ENCODE data around the gene OXCT2.

OXCT2 gene

GRCh38 chr1:39737546-39738169 lies 33.5 kb downstream of the OXCT2 start:
- no peak for DNase-seq

DNA sequence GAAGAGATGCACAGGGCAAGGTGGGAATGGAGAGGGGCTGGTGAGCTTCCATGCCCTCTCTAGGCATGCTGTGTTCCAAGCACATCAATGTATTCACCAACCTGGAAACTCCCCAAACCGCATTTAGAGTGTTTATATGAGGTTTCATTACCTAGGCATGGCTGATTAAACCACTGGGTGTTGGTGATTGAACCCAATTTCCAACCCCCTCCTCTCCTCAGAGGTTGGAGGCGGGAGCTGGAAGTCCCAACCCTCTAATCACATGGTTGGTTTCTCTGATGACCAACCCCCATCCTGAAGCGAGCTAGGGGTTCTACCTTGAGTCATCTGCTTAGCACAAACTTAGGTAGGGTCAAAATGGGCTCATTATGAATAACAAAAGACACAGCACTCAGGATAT lies 35.4 kb downstream of the OXCT2 start:
- DNase-seq, result no peak

DNA sequence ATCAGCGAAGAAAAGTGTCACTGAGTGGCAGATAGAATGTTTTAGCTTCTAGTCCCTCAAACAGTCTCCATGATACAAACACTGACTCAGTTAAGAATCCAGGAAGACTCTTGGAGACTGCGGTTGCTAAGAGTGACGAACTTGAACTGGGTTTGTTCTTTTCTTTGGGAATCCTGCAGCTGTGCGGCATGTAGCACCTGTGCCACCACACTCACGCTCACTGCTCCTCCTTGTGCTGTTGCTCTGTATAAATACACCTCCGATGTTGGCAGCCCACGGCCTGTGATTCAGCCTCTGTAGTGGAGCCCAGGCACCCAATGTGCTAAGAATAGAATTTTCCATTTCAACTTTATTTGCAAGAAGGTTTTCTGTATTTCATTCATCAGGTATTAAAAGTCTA lies 38.0 kb downstream of the OXCT2 start:
- DNase-seq, result peak in 12 of 51 donors; percentile 3 to 63 (median 28)

DNA sequence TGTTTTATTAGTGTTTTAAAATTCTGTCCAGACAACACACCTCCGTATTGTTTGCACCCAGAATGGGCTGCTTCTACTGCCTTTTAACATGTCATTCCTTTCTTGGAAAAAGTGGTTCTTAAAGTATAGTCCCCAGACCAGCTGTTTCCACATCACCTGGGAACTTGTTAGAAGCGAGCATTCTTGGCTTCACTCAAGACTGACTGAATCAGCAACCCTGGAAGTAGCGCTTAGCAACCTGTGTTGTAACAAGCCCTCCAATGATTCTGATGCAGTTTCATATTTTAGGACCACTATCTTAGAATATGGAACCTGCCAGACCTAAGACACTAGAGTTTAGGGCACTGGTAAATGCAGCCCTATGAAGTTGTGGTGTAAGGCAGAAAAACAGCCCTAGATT lies 38.4 kb downstream of the OXCT2 start:
- DNase-seq, result no peak

- DNase-seq, result no peak
Observed at GRCh38 chr1:39729842-39730241, 41.3 kb downstream of the OXCT2 start.

GRCh38 chr1:39729030-39729429 lies 42.1 kb downstream of the OXCT2 start:
- DNase-seq, result no peak

GRCh38 chr1:39727932-39728317 lies 43.2 kb downstream of the OXCT2 start:
- no peak for DNase-seq

DNA sequence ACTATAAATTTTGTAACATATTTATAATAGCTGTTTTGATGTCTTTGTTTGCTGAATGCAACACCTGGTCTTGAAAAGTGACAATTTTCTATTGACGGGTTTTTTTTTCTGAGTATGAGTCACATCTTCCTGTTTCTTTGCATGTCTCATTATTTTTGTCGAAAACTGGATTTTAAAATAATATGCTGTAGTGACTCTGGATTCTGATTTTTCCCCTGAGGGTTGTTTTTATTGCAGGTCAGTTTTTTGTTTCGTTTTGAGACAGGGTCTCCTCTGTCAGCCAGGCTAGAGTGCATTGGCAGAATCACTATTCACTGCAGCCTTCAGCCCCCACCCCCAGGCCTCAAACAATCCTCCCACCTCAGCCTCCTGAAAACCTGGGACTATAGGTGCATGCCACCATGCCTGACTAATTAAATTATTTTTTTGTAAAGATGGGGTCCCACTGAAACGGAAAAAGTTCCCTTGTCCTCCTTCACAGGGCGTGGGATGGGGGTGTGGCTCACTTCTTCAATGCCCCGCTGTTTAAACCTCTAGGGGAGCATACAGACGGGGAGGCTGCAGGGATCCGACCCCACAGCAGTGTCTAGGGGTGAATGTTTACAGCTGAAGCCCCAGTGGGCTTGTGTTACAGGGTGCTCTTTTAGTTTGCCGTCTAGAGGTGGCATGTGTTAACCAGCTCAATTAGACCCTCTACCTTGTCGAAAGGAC lies 43.8 kb downstream of the OXCT2 start:
- no peak for DNase-seq

- no peak for DNase-seq
Observed at GRCh38 chr1:39726600-39726999, 44.5 kb downstream of the OXCT2 start.

GRCh38 chr1:39722495-39722894 lies 48.7 kb downstream of the OXCT2 start:
- no peak for DNase-seq

- no peak for DNase-seq
Observed at GRCh38 chr1:39721664-39722063, 49.5 kb downstream of the OXCT2 start.

DNA sequence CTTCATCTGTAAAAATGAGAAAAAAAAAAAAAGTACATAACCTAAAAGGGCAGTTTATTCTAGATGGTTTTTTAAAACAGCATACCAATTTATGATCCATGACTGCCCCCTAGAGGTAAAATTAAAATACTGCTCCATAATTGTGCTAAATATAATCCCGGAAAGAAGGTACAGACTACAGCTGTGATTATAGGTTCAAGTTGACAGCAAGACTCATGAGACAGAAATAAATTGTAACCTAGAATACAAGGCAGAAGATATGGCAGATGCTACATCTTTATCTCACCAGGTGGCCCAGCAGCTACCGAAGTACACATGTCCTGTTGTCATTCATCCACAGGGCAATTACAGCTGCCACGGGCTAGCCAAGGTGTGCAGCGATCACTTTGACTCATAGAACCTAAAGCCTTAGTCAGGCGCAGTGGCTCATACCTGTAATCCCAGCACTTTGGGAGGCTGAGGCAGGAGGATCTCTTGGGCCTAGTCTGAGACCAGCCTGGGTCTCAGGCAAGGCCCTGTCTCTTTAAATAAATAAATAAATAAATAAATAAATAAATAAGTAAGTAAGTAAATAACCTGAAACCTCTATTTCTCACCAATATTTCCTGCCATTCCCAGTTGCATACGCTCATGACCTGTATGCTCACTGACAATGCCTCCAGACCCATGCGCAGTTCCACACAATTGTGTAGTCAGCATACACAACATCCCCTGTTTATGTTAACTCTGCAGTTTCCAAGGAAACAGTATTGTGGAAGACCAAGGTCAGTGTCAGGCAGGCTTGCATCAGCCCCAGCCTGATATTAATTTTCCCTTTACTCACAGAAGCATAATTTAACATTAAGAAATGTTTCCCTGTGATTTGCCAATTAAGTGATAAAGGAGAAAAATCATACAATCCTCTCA lies 50.8 kb downstream of the OXCT2 start:
- peak in 1 of 51 donors; percentile 53 for DNase-seq

All from hypothalamus (tissue), 51 donors.